Activated T-cell treated with anti-CD3 and anti-CD28 coated beads, Interleukin-2, amount 50 U/mL, for 4 hours (primary cell): ENCODE data around the gene SLCO4C1. TPM values are rescaled to one million over a fixed set of nuclear protein-coding genes. Genes with fewer than 3 reads are reported as not detected.
"Not testable (repeated sequence)": the region's sequence is repeated elsewhere in the genome, so short reads cannot be mapped to it uniquely, and the experiment has no call there.

Experiments
- ATAC-seq, 2 donors: fragments of 200-7000 bp; cut with Tn5 transposase; one replicate each; pipeline ENCODE4 v1.10.0; 2021
- DNase-seq: peaks from one replicate; pipeline ENCODE4 v3.0.0-alpha.2; 2020
- H3K27me3 Mint-ChIP-seq: one replicate; pipeline ENCODE4 v1.8.0; 2021; ENCODE audit warnings: low read depth, mixed read lengths
- H3K36me3 Mint-ChIP-seq: one replicate; pipeline ENCODE4 v1.8.0; 2022; ENCODE audit warnings: mixed read lengths; ENCODE audit not compliant: insufficient read depth
- H3K4me1 Mint-ChIP-seq: one replicate; pipeline ENCODE4 v1.8.0; 2021; ENCODE audit warnings: low read depth, mixed read lengths
- H3K4me3 Mint-ChIP-seq: one replicate; pipeline ENCODE4 v1.8.0; 2021; ENCODE audit warnings: mild to moderate bottlenecking, moderate library complexity, mixed read lengths
- H3K9me3 Mint-ChIP-seq: one replicate; pipeline ENCODE4 v1.8.0; 2021; ENCODE audit warnings: mixed read lengths
- total RNA-seq, 3 donors: library from RNA; stranded (reverse); gene quantifications; one replicate each; pipeline ENCODE4 v1.2.1, GENCODE V29; 2021

SLCO4C1 gene
- total RNA-seq = under 1 TPM in 2 of 3 donors, not detected in 1; 0.05 to 0.11 TPM

- H3K36me3 Mint-ChIP-seq = no peaks in the 10 kb centered on the region
- no peaks in the 10 kb centered on the region for H3K9me3 Mint-ChIP-seq
- H3K27me3 Mint-ChIP-seq = peaks cover 6% of the 10 kb centered on the region
- peaks cover 22% of the 10 kb centered on the region for H3K4me1 Mint-ChIP-seq
- DNase-seq (peak; percentile 71), ATAC-seq (peak; percentile 81 to 89)
- H3K4me3 Mint-ChIP-seq = peak within 1 kb of the TSS; percentile 81
Observed at GRCh38 chr5:102296178-102296817, at the start of gene SLCO4C1. SLCO4C1 (minus strand) TSS chr5:102296284; CDS start chr5:102296262, 22 bp downstream.

- Mint-ChIP-seq H3K9me3 (no peaks in the 10 kb centered on the region), H3K36me3 (no peaks in the 10 kb centered on the region), H3K27me3 (no peaks in the 10 kb centered on the region), H3K4me3 (no peak overlapping the region), H3K4me1 (no peaks in the 10 kb centered on the region)
- DNase-seq (no peak), ATAC-seq (no peak)
Observed at GRCh38 chr5:102341681-102342288, 45.7 kb upstream of the SLCO4C1 start.

DNA sequence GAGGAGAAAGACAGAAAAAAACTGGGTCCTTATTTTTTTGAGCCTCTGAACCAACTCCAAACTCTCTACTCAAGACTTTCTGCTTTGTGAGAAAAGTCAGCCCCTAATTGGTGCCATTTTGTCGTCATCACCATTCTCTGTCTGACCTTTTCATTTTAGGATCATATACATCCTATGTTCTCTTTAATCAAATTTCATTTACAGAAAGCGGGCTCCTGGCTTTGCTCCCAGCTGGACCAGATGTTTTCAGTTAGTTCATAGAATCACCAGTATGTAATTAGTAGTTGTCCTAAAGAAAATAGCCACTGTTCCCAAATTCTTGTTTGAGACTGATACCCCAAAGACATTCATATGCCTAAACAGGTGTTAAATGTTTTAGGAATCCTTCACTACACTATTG, 28.6 kb upstream of the SLCO4C1 start:
- Mint-ChIP-seq H3K36me3 (no peaks in the 10 kb centered on the region), H3K9me3 (no peaks in the 10 kb centered on the region), H3K4me1 (no peaks in the 10 kb centered on the region), H3K27me3 (peaks cover 2% of the 10 kb centered on the region), H3K4me3 (no peak overlapping the region)
- ATAC-seq = no peak
- no peak for DNase-seq

GRCh38 chr5:102318801-102319200, 22.7 kb upstream of the SLCO4C1 start:
- not testable (repeated sequence) for H3K4me1 Mint-ChIP-seq, H3K36me3 Mint-ChIP-seq, H3K4me3 Mint-ChIP-seq, ATAC-seq, H3K9me3 Mint-ChIP-seq, H3K27me3 Mint-ChIP-seq, DNase-seq

DNA sequence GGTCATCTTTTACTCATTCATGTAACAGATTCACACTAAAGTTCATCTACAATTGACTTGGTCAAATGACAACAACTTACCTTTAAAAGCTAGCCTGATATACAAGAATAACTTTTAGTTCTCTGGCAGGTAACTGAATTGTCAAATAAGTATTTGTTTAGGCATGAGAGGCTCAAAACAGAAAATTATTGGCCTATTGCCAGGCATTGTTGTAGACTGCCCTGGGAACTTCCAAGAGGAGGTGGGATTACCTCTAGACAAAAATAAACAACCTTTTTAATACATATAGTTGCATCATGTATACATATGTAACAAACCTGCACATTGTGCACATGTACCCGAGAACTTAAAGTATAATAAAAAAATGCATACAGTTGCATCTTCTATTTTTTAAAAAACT, 18.2 kb upstream of the SLCO4C1 start:
- Mint-ChIP-seq H3K36me3 (no peaks in the 10 kb centered on the region), H3K4me3 (no peak overlapping the region), H3K4me1 (no peaks in the 10 kb centered on the region), H3K27me3 (no peaks in the 10 kb centered on the region), H3K9me3 (peaks cover 4% of the 10 kb centered on the region)
- no peak for DNase-seq
- ATAC-seq = no peak

DNA sequence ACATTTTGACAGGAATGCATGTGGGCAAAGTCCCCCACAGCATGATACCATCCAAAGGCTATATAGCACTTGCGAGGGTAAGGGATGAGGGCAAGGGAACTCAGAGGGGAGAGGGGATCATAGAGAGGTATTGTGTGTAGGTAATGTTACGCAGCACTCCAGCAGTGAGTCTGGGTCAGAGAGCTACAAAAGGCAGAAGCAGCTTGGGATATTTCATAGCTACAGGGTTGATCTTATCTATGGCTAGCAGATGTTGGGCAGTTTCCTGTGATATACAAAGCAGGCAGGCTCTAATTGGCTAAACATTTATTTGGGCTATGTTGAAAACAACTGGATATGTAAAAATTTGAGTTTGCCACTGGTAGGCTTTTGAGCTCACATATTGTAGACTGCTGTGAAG, 17.8 kb upstream of the SLCO4C1 start:
- ATAC-seq (no peak), DNase-seq (no peak)
- Mint-ChIP-seq H3K4me3 (no peak overlapping the region), H3K36me3 (no peaks in the 10 kb centered on the region), H3K4me1 (no peaks in the 10 kb centered on the region), H3K27me3 (no peaks in the 10 kb centered on the region), H3K9me3 (peaks cover 4% of the 10 kb centered on the region)

- Mint-ChIP-seq H3K4me3 (no peak overlapping the region), H3K36me3 (no peaks in the 10 kb centered on the region), H3K9me3 (peaks cover 4% of the 10 kb centered on the region), H3K4me1 (no peaks in the 10 kb centered on the region), H3K27me3 (no peaks in the 10 kb centered on the region)
- ATAC-seq (no peak), DNase-seq (no peak)
Observed at GRCh38 chr5:102312586-102313370, 16.7 kb upstream of the SLCO4C1 start.

- ATAC-seq (no peak), DNase-seq (no peak)
- H3K4me3 Mint-ChIP-seq = no peak overlapping the region
- H3K27me3 Mint-ChIP-seq = no peaks in the 10 kb centered on the region
- H3K36me3 Mint-ChIP-seq = no peaks in the 10 kb centered on the region
- H3K4me1 Mint-ChIP-seq = no peaks in the 10 kb centered on the region
- peaks cover 4% of the 10 kb centered on the region for H3K9me3 Mint-ChIP-seq
Observed at GRCh38 chr5:102309586-102309985, 13.5 kb upstream of the SLCO4C1 start.

GRCh38 chr5:102307232-102307631, 11.1 kb upstream of the SLCO4C1 start:
- DNase-seq (no peak), ATAC-seq (no peak)
- H3K9me3 Mint-ChIP-seq = peaks cover 4% of the 10 kb centered on the region
- H3K4me3 Mint-ChIP-seq = no peak overlapping the region
- no peaks in the 10 kb centered on the region for H3K36me3 Mint-ChIP-seq
- no peaks in the 10 kb centered on the region for H3K27me3 Mint-ChIP-seq
- H3K4me1 Mint-ChIP-seq = no peaks in the 10 kb centered on the region

GRCh38 chr5:102306121-102306520, 10.0 kb upstream of the SLCO4C1 start:
- Mint-ChIP-seq H3K36me3 (no peaks in the 10 kb centered on the region), H3K27me3 (no peaks in the 10 kb centered on the region), H3K9me3 (no peaks in the 10 kb centered on the region), H3K4me3 (no peak overlapping the region), H3K4me1 (no peaks in the 10 kb centered on the region)
- no peak for ATAC-seq
- DNase-seq = no peak

DNA sequence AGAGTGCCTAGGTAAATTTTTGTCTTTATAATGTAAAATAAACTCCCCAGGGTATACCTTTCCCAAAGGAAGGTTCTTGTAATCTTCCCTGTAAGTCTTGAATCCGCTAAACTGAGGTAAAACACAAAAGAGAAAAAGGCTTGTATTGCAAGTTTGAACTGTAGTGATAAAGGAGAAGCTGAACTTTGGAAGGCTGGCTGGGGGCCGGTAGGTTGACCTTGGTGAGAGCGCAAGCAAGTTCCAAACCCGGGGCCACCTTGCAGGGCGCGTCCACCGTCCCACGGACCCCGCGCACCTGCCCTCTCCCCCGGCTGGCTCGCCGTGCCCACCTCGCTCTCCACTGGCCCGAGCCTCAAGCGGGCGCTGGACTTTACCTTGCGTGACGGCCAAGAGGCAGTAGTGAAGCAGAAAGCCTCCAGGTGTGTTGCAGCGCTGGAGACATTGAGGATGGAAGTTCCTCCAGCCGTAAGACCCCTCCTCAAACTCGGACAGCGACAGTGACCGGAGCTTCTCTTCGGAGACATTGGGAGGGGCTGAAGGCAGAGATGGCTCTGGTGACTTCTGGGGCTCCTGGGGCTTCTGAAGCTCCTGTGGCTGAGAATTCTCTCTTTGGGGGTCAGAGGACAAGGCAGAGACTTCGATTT, 428 bp downstream of the SLCO4C1 start:
- Mint-ChIP-seq H3K36me3 (no peaks in the 10 kb centered on the region), H3K4me1 (peaks cover 22% of the 10 kb centered on the region)
- peak in 1 of 2 donors; percentile 20 for ATAC-seq

GRCh38 chr5:102294886-102295395, 1.1 kb downstream of the SLCO4C1 start:
- DNase-seq = no peak
- Mint-ChIP-seq H3K9me3 (no peaks in the 10 kb centered on the region), H3K27me3 (peaks cover 6% of the 10 kb centered on the region), H3K4me3 (peak overlapping the region; percentile 81), H3K36me3 (no peaks in the 10 kb centered on the region), H3K4me1 (peaks cover 23% of the 10 kb centered on the region)
- ATAC-seq = no peak

More for the DNA sequence above, 428 bp downstream of the SLCO4C1 start:
- H3K4me3 Mint-ChIP-seq = peak overlapping the region; percentile 81
- H3K27me3 Mint-ChIP-seq = peaks cover 6% of the 10 kb centered on the region
- no peaks in the 10 kb centered on the region for H3K9me3 Mint-ChIP-seq
- DNase-seq = no peak

DNA sequence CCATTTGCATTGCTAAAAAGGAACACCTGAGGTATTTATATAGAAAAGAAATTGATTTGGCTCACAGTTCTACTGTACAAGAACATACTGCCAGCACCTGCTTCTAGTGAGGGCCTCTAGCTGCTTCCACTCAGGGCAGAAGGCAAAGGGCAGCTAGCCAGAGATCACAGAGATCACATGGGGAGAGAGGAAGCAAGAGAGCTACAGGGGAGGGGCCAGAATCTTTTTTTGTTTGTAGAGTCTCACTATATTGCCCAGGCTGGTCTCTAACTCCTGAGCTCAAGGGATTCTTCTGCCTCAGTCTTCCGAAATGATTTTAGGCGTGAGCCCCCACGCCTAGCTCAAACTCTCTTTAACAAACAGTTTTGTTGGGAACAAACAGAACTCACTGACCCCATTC, 6.1 kb downstream of the SLCO4C1 start:
- Mint-ChIP-seq H3K4me3 (no peak overlapping the region), H3K4me1 (peaks cover 6% of the 10 kb centered on the region), H3K27me3 (peaks cover 5% of the 10 kb centered on the region), H3K9me3 (no peaks in the 10 kb centered on the region), H3K36me3 (no peaks in the 10 kb centered on the region)
- no peak for DNase-seq
- no peak for ATAC-seq

- H3K27me3 Mint-ChIP-seq = no peaks in the 10 kb centered on the region
- H3K4me3 Mint-ChIP-seq = no peak overlapping the region
- H3K9me3 Mint-ChIP-seq = no peaks in the 10 kb centered on the region
- no peaks in the 10 kb centered on the region for H3K36me3 Mint-ChIP-seq
- peaks cover 3% of the 10 kb centered on the region for H3K4me1 Mint-ChIP-seq
- ATAC-seq (no peak), DNase-seq (no peak)
Observed at GRCh38 chr5:102289251-102289899, 6.7 kb downstream of the SLCO4C1 start.
